ENCODE results near the gene C1orf159.

The C1orf159 gene

GRCh38 chr1:1054971-1055370 is 60.9 kb downstream of the C1orf159 start:
- no peak for DNase-seq (ENCODE audit: low read depth in 2 of 2, low spot score in 1 of 2)

GRCh38 chr1:1054099-1054700 is 61.7 kb downstream of the C1orf159 start:
- no peak for DNase-seq (ENCODE audit: low read depth in 2 of 2, low spot score in 1 of 2)

GRCh38 chr1:1053682-1054081 is 62.2 kb downstream of the C1orf159 start:
- DNase-seq (ENCODE audit: low read depth in 2 of 2, low spot score in 1 of 2) = no peak

- DNase-seq (ENCODE audit: low read depth in 2 of 2, low spot score in 1 of 2) = no peak
These were observed 62.9 kb downstream of the C1orf159 start for GRCh38 chr1:1053022-1053421.

GRCh38 chr1:1052003-1052840 is 63.7 kb downstream of the C1orf159 start:
- DNase-seq (ENCODE audit: low read depth in 2 of 2, low spot score in 1 of 2) = no peak

GRCh38 chr1:1051127-1051810 is 64.6 kb downstream of the C1orf159 start:
- no peak for DNase-seq (ENCODE audit: low read depth in 2 of 2, low spot score in 1 of 2)

GRCh38 chr1:1050577-1051052 is 65.3 kb downstream of the C1orf159 start:
- no peak for DNase-seq (ENCODE audit: low read depth in 2 of 2, low spot score in 1 of 2)

GRCh38 chr1:1049318-1050165 is 66.3 kb downstream of the C1orf159 start:
- no peak for DNase-seq (ENCODE audit: low read depth in 2 of 2, low spot score in 1 of 2)

- no peak for DNase-seq (ENCODE audit: low read depth in 2 of 2, low spot score in 1 of 2)
These were observed 67.1 kb downstream of the C1orf159 start for GRCh38 chr1:1048765-1049164.

- DNase-seq (ENCODE audit: low read depth in 2 of 2, low spot score in 1 of 2) = no peak
These were observed 67.9 kb downstream of the C1orf159 start for GRCh38 chr1:1047963-1048362.

- no peak for DNase-seq (ENCODE audit: low read depth in 2 of 2, low spot score in 1 of 2)
These were observed 68.5 kb downstream of the C1orf159 start for GRCh38 chr1:1047407-1047806.

GRCh38 chr1:1046767-1047166 is 69.1 kb downstream of the C1orf159 start:
- no peak for DNase-seq (ENCODE audit: low read depth in 2 of 2, low spot score in 1 of 2)

- no peak for DNase-seq (ENCODE audit: low read depth in 2 of 2, low spot score in 1 of 2)
These were observed 69.6 kb downstream of the C1orf159 start for GRCh38 chr1:1046243-1046642.

GRCh38 chr1:1045129-1045528 is 70.8 kb downstream of the C1orf159 start:
- DNase-seq (ENCODE audit: low read depth in 2 of 2, low spot score in 1 of 2) = no peak

- no peak for DNase-seq (ENCODE audit: low read depth in 2 of 2, low spot score in 1 of 2)
These were observed 71.3 kb downstream of the C1orf159 start for GRCh38 chr1:1044455-1045078.

GRCh38 chr1:1043921-1044320 is 72.0 kb downstream of the C1orf159 start:
- DNase-seq (ENCODE audit: low read depth in 2 of 2, low spot score in 1 of 2) = no peak

- DNase-seq (ENCODE audit: low read depth in 2 of 2, low spot score in 1 of 2) = no peak
These were observed 72.5 kb downstream of the C1orf159 start for GRCh38 chr1:1043411-1043810.

GRCh38 chr1:1042835-1043234 is 73.1 kb downstream of the C1orf159 start:
- no peak for DNase-seq (ENCODE audit: low read depth in 2 of 2, low spot score in 1 of 2)

GRCh38 chr1:1041873-1042272 is 74.0 kb downstream of the C1orf159 start:
- no peak for DNase-seq (ENCODE audit: low read depth in 2 of 2, low spot score in 1 of 2)

GRCh38 chr1:1041092-1041523 is 74.8 kb downstream of the C1orf159 start:
- no peak for DNase-seq (ENCODE audit: low read depth in 2 of 2, low spot score in 1 of 2)
